ENCODE data around the gene C2orf68. TPM values are rescaled to one million over a fixed set of nuclear protein-coding genes. Genes with fewer than 3 reads are reported as not detected.
A peak's percentile ranks its signal among the peaks of the same experiment; 100 is the strongest.

C2orf68 gene
- total and polyA plus RNA-seq, 2 donors (not counting 1 experiment from before 2014, with no cell fraction given) = 30.5 to 82.4 TPM

DNA sequence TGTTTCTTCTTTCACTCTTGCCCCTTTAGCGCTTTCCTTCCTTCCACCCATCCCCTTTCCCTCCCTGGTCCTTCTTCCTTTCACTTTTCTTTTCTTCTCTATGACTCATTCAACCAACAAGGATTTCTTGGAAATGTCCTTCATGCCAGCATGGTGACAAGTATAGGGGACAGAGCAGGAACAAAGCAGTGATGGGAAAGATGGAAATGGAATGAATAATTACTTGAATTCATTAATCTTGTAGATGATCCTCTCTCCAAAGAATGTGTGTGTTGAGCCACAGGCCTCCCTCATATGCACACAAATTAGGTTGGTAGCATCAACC is 26.1 kb downstream of the C2orf68 start:
- no peak for TF ChIP-seq EZH2 (IDR thresholded peaks at IDR 0.05; ENCODE audit: borderline replicate concordance, insufficient read depth, low read depth, low read length, poor library complexity, severe bottlenecking)
- TF ChIP-seq, protein P1, sequence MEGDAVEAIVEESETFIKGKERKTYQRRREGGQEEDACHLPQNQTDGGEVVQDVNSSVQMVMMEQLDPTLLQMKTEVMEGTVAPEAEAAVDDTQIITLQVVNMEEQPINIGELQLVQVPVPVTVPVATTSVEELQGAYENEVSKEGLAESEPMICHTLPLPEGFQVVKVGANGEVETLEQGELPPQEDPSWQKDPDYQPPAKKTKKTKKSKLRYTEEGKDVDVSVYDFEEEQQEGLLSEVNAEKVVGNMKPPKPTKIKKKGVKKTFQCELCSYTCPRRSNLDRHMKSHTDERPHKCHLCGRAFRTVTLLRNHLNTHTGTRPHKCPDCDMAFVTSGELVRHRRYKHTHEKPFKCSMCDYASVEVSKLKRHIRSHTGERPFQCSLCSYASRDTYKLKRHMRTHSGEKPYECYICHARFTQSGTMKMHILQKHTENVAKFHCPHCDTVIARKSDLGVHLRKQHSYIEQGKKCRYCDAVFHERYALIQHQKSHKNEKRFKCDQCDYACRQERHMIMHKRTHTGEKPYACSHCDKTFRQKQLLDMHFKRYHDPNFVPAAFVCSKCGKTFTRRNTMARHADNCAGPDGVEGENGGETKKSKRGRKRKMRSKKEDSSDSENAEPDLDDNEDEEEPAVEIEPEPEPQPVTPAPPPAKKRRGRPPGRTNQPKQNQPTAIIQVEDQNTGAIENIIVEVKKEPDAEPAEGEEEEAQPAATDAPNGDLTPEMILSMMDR (IDR thresholded peaks at IDR 0.05) = no peak
- Histone ChIP-seq H3K27me3 (replicated peaks in 1 of 4; ENCODE audit: control extremely low read depth in 1 of 4, control insufficient read depth in 3 of 4, insufficient read depth in 4 of 4, low read length in 3 of 4) (no peaks in the 10 kb centered on the region), H3K9ac (ENCODE audit: low read length) (no peak overlapping the region), H3K36me3 (replicated peaks in 1 of 2; ENCODE audit: control extremely low read depth in 1 of 2, control insufficient read depth in 1 of 2, extremely low read depth in 1 of 2, insufficient read depth in 2 of 2, low read length in 1 of 2) (peaks cover 0 to 17% of the 10 kb centered on the region in 2 experiments), H3K27ac (ENCODE audit: low read length in 2 of 2) (peak overlapping the region in 1 of 2 donors; percentile 4), H3K4me1 (ENCODE audit: control insufficient read depth in 2 of 2, insufficient read depth in 2 of 2, low read length in 2 of 2) (peaks cover 22 to 38% of the 10 kb centered on the region in 2 donors), H3K4me3 (ENCODE audit: control extremely low read depth in 1 of 5, extremely low read depth in 1 of 5, insufficient read depth in 1 of 5, low read depth in 2 of 5, low read length in 4 of 5) (no peak overlapping the region), H3K79me2 (ENCODE audit: control insufficient read depth, insufficient read depth, low read length) (peaks cover 25% of the 10 kb centered on the region), H3K4me2 (replicated peaks; ENCODE audit: low read depth, low read length, poor library complexity, severe bottlenecking) (peak overlapping the region; percentile 89), H2AFZ (ENCODE audit: insufficient read depth, low read depth, low read length, poor library complexity, severe bottlenecking) (no peak overlapping the region), H3K9me3 (ENCODE audit: control extremely low read depth in 1 of 3, control insufficient read depth in 2 of 3, insufficient read depth in 1 of 3, low read length in 2 of 3) (no peaks in the 10 kb centered on the region), H4K20me1 (ENCODE audit: control insufficient read depth, insufficient read depth, low read length, poor library complexity, severe bottlenecking) (no peaks in the 10 kb centered on the region)
- Mint-ChIP-seq H3K27ac (peak overlapping the region; percentile 16), H3K4me3 (peak overlapping the region; percentile 90), H3K9me3 (ENCODE audit: insufficient read depth) (no peaks in the 10 kb centered on the region), H3K27me3 (no peaks in the 10 kb centered on the region), H3K4me1 (peaks cover 46% of the 10 kb centered on the region)
- WGBS (ENCODE audit: insufficient coverage) = 80% methylated on average over 1 of the region's 1 CpG
- ATAC-seq (ENCODE audit: low read depth) = no peak
- intact Hi-C loops (cut with micrococcal nuclease) = no loop called here
- DNase-seq = no peak
- ChIA-PET CTCF (interaction anchor here (1.1 to 2.5 kb wide), 2 partner anchors 10 to 166 kb away, joined by 3 to 11 read pairs; partner anchors contain the start of gene RNF181), POLR2A (interaction anchor here (0.5 to 1.9 kb wide), 2 partner anchors 10 to 14 kb away, joined by 4 to 8 read pairs; partner anchors contain the start of gene RNF181)

Measured in B cell (primary cell).